HG03039 (cell line): ENCODE measurements around the gene CFAP161.

Source experiments
- ATAC-seq: cut with Tn5 transposase; IDR thresholded peaks from one replicate; pipeline ENCODE4 v1.9.1; 2021; ENCODE audit warnings: mild to moderate bottlenecking, moderate library complexity; ENCODE audit not compliant: unreplicated experiment

Gene CFAP161

GRCh38 chr15:81133782-81134461, at the start of gene CFAP161:
Gene CFAP161, plus strand, starts transcription at chr15:81134270. Its CDS starts 60 bp downstream, at chr15:81134330.
- no peak for ATAC-seq

- ATAC-seq = no peak
Measured at GRCh38 chr15:81084716-81085115, 49.4 kb upstream of the CFAP161 start.

GRCh38 chr15:81085213-81085612, 48.9 kb upstream of the CFAP161 start:
- ATAC-seq = no peak

DNA sequence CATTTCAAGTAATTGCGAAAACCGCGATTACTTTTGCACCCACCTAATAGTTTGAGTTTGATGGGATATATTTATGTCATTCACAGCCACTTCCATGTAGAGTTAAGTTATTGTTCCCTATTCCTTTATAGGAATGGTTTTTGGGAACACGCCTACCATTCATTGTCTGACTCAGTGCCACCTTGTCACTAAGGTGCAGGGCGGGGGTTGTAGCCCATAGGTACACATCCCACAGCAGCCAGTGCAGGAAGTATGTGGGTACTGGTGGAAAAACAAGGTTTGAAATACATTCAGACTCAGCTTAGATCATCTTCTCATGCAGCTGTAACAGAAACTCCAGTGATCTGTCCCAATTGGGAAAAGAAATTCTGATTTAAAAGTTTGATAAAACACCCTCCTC, 48.2 kb upstream of the CFAP161 start:
- ATAC-seq = no peak

GRCh38 chr15:81087066-81087465, 47.0 kb upstream of the CFAP161 start:
- ATAC-seq = no peak

DNA sequence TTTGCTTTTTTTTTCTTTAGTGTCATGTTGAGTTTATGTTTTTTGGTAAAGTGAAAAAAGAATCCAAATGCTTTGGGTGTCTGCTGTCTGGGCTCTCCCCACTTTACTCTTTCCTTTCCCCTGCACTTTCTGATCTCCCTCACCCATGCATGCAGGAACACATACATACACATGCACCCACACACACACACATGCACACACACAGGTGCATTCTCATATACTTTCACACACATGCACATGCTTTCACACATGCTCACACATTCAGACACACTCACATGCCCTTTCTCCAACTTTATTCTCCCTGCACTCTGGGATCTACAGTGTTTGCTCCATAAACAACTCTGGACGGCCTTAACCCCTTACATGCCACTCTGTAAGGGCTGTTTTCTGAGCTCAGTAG, 46.4 kb upstream of the CFAP161 start:
- ATAC-seq = no peak

DNA sequence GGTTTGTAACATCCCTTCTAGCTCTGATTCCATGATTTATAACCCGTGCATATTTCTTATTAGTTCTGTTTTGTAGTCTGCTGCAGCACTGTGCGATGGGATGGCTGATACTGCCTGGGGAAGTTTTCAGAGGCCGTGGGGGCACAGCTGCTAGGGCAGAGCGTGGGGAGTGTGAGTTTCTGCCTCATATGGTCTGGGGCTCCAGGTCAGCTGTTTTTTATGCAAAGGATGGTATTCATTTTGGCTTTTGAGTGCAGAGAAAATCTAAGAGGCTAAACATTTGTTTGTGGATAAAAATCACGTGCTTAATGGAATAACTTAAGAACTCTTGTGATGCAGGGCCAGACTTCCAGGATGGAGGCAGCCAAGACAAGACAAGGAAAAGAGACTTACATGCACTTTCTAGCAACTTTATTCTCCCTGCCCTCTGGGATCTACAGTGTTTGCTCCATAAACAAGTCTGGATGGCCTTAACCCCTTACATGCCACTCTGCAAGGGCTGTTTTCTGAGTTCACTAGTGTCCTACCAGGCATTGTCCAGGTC, 45.5 kb upstream of the CFAP161 start:
- no peak for ATAC-seq

DNA sequence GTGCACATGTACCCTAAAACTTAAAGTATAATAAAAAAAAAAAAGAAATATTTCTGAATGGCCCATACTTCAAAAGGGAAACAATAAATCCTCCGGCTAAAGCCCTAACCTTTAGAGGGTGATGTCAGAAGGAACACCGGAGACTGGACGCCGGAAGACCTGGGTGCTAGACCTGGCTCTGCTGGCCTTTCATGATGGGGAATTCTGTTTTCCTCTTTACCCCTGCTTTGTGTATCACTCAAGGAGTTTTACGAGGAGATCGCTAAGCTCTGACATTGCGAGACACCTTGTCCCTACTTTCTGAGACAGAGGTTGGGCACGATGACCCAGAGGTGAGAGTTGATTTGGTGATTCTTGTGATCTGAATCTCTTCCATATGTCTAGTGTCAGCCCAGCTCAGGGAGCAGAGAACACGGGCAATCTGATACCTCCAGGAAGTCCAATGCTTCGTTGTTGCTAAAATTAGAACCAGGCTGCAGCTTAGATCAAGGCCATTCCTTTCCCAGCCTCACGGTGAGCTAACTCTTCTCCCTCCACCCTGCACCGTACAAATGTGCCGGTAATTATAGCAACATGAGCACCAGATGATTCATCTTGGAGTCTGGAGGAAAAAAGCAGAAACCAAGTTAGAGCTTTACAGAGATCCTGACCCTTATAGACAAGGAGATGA, 42.0 kb upstream of the CFAP161 start:
- no peak for ATAC-seq

DNA sequence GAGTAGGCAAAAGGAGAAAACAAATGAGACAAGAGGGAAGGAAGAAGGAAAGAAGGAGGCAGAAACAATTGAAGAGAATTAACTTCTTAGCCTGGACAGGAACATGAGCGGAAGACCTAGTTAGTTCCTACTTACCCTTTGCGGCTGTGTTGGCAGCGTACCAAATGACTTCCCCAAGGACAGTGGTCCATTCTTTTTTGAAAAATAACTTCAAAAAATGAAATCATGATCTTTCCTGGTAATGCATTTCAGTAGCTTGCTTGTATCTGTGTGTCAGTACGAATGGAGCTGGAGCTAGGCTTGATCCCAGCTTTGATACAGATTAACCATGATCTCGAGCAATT, 41.5 kb upstream of the CFAP161 start:
- no peak for ATAC-seq

- ATAC-seq = no peak
Measured at GRCh38 chr15:81093961-81094360, 40.1 kb upstream of the CFAP161 start.

DNA sequence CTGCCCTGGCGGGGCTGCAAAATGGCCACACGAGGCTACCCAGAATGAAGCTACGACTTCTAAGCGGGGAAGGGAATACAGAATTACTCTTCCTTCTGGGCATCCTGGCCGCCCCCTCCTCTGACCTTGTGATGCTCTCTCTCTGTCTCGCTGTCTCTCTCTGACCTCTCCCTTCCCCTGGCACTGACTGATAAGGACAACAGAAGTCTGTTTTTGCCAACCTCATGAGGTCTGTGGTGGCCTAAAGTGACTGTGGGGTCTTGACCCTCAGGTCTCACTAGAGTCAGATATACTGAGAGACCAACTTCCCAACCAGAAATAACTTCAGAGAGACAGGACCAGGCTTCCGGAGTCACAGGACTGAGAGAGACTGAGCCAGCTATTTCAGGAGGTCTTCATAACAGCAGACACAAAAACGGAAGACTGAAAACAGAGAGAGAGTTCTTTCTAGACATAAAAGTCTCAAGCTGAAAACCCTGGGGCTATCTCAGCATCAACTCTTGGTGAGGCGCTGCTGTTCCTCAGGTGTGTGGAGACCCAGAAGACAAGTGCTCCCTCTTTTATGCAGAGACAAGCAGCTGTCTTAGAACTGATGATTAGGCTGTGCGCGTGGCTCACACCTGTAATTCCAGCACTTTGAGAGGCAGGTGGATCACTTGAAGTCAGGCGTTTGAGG, 38.2 kb upstream of the CFAP161 start:
- ATAC-seq = no peak

DNA sequence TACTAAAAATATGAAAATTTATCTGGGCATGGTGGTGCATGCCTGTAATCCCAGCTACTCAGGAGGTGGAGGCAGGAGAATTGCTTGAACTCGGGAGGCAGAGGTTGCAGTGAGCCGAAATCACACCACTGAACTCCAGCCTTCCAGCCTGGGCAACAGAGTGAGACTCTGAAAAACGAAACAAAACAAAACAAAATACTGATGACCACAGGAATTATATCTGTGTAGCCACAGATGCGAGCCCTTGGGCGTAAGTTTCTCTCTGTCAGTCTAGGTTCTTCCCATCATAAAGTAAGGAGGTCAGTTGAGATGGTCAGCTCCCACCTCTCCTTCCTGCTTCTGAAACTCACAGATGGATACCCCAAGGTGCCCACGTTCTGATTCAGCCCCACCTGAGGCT, 37.7 kb upstream of the CFAP161 start:
- ATAC-seq = no peak

DNA sequence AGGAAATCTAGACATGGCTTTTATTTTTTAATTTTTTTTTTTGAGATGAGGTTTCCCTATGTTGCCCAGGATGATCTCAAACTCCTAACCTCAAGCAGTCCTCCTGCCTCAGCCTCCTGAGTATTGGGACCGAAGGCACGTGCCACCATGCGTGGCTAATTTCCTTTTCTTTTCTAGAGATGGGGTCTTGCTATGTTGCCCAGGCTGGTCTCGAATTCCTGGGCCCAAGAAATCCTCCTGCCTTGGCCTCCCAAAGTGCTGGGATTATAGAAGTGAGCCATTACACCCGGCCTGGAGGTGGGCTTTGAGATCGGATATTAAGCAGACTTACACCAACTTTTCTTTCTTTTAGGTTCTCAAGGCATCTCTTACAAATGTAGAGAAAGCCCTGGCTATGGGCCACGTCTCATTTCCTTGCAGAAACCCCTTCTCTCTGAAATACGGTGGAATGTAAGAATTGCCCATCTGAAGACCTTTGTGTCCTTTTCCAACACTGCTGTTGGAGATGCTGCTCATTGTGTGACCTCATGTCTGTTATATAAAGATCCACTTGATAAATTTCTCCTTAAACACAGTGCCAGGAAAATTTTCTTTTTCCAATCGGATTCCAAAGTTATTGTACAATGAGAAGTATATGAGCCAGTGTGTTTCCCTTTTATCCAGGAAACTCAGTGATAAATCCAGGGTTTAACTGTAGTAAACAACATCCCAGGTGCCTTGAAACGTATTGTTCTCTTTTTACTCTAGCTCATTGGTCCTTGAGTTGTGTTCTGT, 36.8 kb upstream of the CFAP161 start:
- ATAC-seq = no peak

DNA sequence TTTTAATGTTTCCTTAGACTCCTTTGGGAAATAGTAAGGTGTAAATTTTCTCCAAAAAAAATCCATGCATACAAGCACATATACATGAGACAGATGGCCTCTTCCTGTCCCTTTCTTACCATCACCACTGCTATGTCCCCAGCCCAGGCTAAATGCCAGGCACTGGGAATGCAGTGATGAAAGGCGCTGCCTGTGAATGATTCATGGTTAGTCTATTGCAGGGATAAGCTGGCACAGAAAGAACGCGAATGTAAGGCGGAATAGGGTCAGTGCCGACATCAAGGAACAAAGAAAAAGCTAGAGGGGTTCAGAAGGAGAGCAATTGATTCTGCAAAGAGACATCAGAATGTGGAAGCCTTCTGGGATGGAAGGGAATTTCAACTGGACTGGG, 36.2 kb upstream of the CFAP161 start:
- ATAC-seq = no peak

- no peak for ATAC-seq
Measured at GRCh38 chr15:81098349-81098748, 35.7 kb upstream of the CFAP161 start.

GRCh38 chr15:81098861-81099651, 35.0 kb upstream of the CFAP161 start:
- ATAC-seq = no peak

- no peak for ATAC-seq
Measured at GRCh38 chr15:81101894-81102815, 31.9 kb upstream of the CFAP161 start.

DNA sequence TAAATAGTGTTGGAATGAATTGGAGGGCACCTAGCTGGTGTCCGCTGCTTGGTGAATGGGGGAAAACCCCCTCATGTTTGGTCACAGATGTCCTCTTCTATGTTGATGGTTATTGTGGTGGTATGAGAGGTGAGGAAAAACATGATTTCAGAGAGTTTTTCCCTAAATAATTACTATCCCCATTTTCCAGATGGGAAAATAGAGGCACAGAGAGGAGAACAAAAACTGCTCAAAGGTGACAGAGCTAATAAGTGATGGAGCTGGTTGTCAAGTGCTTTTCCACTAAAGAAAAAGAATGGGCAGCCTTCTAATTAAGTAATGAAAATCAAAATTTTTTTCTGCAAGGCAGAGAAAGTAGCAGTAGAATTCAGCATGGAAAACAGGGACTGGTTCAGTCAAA, 30.2 kb upstream of the CFAP161 start:
- ATAC-seq = no peak

- no peak for ATAC-seq
Measured at GRCh38 chr15:81105545-81105944, 28.5 kb upstream of the CFAP161 start.
